ENCODE results near the gene LTBP1. TPM values are rescaled to one million over a fixed set of nuclear protein-coding genes. Genes with fewer than 3 reads are reported as not detected.
"Not testable (repeated sequence)": the region's sequence is repeated elsewhere in the genome, so short reads cannot be mapped to it uniquely, and the experiment has no call there.

The LTBP1 gene
- total RNA-seq, 1 experiment from 2014 or later, result 12.1 TPM

DNA sequence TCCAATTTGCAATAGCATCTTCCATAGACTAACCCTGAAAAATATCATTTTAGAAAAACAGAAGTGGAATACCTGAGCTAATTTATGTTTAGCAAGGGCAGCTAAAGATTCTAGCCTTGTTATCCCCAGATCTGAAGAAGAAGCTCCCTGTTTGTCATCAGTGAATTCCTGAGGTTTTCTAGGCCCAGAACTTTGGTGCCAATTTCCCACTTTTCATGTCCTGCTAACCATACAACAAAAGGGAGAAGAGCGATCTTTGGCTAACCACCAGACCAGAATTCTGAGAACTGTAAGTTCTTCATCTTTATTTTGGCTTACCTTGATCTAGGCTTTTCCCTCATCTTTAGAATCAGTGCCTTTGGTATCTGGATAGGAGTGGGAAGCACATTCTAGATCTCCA is 478.4 kb downstream of the LTBP1 start:
- DNase-seq (ENCODE audit: low spot score), result peak; percentile 35

DNA sequence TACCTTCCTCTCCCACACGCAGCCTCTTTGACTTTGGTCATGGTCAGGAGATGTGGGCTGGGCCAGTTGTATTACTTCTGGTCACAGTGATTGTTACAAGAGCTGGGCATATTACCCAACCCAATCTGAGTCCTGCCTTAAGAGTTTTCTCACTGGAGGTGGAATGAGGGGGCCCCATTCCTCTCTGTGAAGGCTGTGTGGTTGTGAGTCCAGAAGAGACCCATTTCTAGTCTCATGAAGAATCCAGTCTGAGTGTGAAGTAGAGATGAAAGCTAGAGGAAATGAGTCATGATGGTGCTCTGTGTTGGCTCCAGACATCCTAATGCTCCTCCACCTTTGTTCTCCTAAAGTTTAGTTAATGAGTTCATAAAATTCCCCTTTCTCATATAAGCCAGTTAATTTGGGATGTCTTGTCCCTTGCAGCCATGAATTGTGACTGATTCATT is 478.9 kb downstream of the LTBP1 start:
- peak; percentile 98 for DNase-seq (ENCODE audit: low spot score)

DNA sequence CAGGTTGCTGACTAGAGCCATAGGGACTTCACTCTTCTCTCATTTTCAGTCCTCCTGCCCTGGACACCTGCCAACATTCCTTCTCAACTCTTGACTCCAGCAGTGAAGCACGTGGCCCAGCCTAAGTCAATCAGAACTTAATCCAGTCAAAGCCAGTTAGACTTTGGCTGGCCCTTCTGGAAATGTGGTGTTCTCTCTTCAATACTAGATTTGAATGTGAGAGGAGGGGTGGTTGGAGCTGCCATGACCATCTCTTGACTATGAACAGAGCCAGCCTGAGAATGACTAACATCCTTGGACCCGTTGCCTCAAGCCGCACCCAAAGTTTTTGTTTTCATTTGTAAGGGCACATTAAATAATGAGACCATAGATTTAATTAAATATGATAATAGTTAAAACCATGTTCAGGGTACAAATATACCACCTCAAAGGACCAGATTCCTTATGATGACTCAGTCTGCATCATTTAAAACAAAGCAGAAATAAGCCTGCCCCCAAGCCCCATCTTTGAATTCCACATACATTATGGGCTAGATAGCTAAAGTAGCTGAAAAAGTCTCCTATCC is 480.0 kb downstream of the LTBP1 start:
- DNase-seq (ENCODE audit: low spot score), result peak; percentile 94

DNA sequence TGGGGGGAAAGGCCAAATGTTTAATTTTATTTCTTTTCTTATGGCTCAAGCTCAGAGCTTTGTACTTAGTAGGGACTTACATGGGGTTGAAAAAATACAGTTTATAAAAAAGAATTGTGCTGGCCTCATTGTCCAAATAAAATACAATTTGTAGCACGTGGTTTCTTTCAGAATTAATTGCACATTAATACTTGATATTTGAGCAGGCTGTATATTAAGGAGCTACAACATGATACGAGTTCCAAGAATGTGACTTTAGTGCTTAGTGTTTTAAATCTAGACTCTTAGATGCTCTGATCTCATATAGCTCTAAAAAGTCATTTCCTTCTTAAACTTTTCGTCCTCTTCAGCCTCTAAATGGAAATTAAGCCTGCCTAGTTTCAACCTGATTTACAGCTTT is 483.3 kb downstream of the LTBP1 start:
- no peak for DNase-seq (ENCODE audit: low spot score)

DNA sequence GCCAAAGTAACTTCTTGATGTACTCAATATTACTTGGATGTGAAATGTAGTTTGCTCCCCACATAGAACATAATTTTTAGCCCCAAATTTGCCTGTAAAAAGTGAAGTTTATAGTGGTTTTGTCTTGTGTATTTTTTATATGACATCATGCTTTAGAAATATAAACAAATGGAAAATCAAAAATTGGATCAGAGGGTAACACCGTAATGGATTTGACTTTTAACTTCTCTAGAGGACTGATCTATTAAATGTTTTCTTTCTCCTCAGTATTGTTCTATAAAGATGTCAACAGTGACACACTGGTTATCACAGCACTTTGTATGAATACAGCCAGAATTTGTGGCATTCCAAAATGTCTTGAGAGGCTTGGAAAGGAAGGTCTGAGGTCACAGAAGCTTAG is 484.1 kb downstream of the LTBP1 start:
- no peak for DNase-seq (ENCODE audit: low spot score)

DNA sequence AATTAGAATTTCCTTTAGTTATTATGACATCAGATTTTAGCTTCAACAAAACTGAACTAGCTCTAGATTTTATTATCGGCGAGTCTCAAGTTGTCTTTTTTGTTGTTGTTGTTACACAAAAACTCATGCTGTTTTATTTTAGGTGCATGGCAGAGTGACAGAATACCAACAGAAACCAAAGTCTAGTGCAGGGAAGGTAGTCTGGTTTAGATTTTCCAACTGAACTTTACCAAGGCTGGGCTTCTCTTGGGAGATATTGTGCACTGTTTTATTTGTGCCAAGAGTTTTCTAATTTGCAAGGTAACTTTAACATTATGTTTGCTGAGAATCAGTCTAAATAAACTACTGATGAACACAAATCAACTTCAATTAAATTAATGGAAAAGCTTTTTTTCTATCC is 486.1 kb downstream of the LTBP1 start:
- no peak for DNase-seq (ENCODE audit: low spot score)

DNA sequence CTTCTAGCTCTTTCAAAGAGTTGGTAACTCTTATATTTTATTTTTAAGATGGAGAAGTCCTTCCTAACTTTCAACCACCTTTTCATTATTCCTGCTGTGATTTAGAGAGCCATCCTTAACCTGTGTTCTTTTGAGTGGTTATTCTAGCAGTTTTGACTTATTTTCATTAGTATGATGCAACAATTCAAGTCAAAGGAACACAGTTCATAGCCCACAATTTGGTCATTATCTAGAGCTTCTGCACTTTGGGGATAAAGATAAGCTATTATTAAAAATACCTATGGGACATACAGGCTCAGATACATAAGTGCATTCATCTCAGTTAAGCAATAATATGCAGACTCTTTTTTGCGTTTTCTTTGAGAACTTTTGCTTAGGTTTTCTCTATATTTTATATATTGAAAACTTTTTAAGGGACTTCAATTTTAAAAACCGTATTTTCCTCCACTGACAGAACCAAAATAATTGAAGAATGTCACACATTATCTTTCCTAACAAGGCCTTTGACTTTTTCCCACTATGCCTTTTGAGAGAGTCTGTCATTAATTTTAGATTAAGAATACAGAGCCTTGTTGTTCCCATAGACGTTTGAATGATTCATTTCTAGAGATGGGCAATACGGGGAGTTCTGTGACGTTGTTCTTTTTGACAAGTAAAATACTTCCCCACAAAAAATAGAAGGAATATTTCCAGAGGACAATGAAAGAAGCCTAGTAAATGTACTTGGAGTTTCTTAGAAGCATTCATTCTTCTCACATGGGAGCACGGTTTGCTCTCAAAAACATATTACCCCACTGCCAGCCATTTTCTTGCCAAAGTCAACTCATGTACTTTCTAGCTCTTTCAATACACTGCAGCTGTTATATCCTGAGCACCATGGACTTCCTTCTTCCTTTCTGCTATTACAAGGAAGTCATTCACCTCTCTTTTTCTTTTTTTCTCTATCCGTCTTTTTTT is 486.8 kb downstream of the LTBP1 start:
- DNase-seq (ENCODE audit: low spot score), result no peak

DNA sequence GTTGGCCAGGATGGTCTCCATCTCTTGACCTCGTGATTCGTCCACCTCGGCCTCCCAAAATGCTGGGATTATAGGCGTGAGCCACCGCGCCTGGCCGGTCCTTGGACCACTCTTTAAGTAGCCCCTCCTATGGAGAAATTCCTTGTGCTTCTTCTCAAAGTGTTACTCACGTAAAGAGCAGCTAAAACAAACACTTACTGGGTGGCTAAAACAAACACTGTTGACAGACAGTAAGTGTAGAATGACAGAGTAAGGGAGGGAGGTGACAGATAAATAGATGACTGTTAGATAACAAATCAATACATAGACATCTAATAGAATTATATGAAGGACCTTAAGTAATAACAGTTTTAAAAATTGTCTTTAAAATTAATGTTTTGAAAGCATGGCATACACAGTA is 488.8 kb downstream of the LTBP1 start:
- DNase-seq (ENCODE audit: low spot score), result no peak

DNA sequence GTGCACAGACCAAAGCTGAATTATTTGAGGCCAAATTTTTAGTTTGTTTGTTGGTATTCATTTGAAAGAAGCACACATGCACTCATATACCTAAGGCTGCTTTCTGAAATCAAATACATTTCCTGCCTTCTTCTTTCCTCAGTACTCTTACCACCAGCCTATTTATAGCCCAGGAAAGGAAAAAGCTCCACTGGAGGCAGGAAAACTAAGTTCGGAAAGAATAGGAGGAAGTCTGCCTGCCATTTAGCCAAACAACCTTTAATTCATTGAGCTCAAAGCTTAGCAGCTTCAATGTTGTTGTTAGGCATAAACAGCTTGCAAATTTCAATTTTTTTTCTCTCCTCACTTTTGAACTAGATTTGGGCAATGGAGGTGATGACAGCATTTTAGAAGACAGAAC is 489.3 kb downstream of the LTBP1 start:
- DNase-seq (ENCODE audit: low spot score), result peak; percentile 63

DNA sequence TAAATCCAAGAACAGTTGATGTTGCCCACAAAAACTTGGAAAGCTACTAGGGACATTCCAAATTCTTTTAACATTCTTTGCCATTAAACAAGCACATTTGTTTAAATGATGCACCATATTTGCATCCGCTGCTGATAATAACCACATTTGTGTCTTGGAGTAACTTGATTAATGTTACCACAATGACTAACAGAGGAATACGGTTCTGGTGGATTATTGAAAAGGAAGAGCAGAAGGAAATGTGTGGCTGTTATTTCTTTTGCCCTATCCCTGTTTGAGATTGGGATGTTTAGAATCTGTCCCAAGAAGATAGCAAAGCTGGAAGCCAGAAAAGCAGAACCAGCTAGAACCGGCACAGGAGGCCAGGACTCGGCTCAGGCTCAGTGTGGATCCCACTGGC is 490.5 kb downstream of the LTBP1 start:
- peak; percentile 98 for DNase-seq (ENCODE audit: low spot score)

DNA sequence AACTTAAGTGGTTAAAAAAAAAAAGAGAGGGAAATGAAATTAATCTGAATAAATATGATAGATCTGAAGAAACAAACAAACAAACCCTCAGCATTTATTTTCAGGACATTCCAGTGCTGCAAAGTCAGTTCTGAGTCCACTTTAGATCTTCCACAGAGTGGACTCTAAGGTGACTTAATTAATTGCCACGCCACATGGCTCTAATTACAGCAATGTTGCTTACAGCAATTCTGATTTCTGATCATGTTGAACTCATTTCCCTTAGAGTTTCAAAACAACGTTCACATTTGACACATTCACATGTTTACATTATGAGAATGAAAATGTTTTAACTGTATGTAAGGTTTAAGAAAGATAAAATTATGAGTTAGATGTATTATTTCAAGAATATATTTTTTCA is 491.1 kb downstream of the LTBP1 start:
- DNase-seq (ENCODE audit: low spot score), result no peak

DNA sequence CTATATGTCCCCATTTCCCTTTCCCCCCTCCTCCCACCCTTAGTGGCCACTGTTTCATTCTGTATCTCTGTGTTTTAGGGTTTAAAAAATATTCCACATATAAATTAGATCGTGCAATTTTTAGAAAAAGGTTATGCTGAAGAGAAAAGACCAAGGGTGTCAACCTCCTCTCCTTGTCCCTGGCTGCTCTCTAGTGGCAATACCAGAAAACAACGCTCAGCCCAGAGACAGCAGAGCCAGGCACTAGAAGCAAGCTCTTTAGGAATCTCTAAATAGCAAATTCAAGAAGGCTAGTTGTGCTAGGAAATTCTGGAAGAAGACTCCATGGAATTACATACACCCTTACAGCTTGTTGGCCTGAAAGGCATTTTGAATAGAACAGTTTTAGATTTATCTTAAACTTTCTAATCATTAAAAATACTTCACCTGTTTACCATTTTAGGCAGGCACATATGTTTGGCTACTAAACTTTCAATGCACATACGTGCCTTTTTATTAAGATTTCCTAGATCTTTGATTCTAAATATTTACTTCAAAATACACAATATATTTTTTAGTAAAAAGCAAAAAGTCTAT is 494.6 kb downstream of the LTBP1 start:
- DNase-seq (ENCODE audit: low spot score), result peak; percentile 78

DNA sequence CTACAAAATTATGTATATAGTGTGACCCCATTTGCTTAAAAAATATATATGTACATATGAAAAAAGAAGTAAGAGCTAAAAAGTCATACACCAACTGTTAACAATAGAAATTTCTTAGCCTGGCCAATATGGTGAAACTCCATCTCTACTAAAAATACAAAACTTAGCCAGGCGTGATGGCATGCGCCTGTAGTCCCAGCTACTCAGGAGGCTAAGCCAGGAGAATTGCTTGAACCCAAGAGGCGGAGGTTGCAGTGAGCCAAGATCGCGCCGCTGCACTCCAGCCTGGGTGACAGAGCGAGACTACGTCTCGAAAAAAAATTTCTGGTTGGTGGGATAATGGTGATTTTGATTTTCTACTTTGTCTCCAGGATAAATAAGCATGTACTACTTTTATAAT is 495.3 kb downstream of the LTBP1 start:
- not testable (repeated sequence) for DNase-seq (ENCODE audit: low spot score)

DNA sequence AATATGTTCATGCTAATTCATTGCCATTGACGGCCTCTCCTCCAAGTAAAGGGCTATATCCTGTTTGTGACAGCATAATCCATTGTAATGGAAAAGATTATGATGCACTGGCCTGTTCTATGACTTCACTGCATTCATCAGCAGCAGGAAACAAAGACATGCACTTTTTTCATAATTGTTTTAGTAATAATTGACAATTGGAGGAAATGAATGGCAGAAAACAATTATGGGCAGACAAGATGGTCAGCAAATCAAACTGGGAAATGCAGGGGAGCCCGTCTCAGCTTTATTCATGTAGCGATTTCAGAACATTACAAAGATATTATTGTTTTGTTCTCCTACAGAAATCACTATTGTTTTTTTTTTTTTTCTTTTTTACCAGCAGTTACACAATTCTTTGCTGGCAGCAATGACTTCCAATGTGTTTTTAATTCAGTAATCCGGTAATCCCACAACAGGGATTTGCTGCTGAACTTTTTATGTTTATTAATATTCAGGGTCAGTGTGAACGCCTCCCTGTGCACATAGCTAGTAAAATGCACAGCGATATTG is 495.9 kb downstream of the LTBP1 start:
- no peak for DNase-seq (ENCODE audit: low spot score)

DNA sequence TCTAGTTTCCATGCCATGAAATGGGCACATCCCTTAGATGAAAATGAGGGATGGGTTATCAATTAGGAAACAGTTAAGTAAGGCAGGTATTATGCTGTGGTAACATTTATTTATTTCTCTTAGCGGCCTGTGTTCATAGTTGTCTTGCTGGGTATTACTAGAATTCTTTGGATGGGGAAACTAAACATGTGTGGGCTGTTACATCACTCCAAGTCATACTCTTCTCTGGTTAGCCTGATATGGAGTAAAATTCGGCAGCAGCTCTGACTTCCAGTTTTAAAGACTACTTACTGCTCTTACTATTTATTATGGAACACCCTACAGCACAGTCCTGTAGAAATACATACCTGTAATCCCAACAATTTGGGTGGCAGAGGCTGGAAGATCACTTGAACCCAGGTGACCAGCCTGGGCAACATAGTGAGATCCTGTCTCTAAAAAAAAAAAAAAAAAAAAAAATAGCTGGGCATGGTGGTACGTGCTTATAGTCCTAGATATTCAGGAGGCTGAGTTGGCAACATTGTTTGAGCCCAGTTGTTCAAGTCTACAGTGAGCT is 496.6 kb downstream of the LTBP1 start:
- no peak for DNase-seq (ENCODE audit: low spot score)

DNA sequence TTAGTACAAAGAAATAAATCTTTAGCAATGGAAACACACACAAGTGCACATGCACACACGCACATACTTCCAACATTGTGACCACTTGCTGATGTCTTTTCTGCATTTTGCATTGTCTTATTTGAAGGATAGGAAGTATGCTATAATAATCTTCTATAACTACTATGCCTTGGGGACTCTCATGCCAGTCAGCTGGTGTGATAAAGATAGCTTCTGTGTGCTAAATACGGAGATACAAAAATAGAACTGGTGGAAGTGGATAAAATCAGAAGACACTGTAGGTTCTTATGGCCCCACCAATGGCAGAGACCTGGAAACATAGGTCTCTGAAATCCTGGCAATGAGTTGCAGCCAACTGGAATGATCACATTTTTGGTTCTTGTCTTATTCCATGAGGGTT is 498.2 kb downstream of the LTBP1 start:
- DNase-seq (ENCODE audit: low spot score), result no peak

DNA sequence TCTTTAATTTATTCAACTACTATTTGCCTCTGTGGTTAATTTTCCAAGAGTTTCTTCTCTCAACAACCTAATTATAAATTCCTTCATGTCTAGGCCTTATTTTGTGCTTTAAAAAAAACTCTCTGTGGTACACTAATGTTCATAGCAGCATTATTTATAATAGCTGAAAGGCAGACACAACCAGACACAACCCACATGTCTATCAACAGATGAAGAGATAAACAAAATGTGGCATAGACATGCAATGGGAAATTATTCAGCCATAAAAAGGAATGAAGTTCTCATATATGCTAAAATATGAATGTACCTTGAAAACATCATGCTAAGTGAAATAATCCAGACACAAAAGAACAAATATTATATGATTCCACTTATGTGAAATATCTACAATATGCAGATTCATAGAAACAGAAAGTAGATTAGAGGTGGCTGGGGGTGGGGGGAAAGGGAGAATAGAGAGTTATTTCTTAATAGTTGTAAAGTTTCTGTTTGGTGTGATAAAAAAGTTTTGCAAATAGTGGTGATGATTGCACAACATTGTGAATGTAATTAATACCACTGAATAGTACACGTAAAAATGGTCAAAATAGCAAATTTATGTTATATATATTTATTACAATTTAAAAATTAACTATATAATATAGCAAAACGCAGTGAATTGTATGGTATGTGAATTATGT is 501.6 kb downstream of the LTBP1 start:
- no peak for DNase-seq (ENCODE audit: low spot score)

Data from A172 (cell line).